ENCODE data around the gene MDFIC.

The MDFIC gene

GRCh38 chr7:115044224-115044623 is 122.3 kb downstream of the MDFIC start:
- DNase-seq = no peak

GRCh38 chr7:115047958-115048720 is 126.2 kb downstream of the MDFIC start:
- no peak for DNase-seq

GRCh38 chr7:115052706-115053105 is 130.8 kb downstream of the MDFIC start:
- no peak for DNase-seq

GRCh38 chr7:115054478-115055065 is 132.7 kb downstream of the MDFIC start:
- no peak for DNase-seq

- no peak for DNase-seq
Observed at GRCh38 chr7:115056019-115056418, 134.1 kb downstream of the MDFIC start.

GRCh38 chr7:115058726-115059125 is 136.8 kb downstream of the MDFIC start:
- DNase-seq = no peak

- no peak for DNase-seq
Observed at GRCh38 chr7:115059321-115059720, 137.4 kb downstream of the MDFIC start.

- DNase-seq = no peak
Observed at GRCh38 chr7:115060095-115060870, 138.4 kb downstream of the MDFIC start.

- DNase-seq = no peak
Observed at GRCh38 chr7:115066050-115066449, 144.2 kb downstream of the MDFIC start.

- DNase-seq = no peak
Observed at GRCh38 chr7:115066634-115067033, 144.7 kb downstream of the MDFIC start.

- DNase-seq = no peak
Observed at GRCh38 chr7:115068220-115068619, 146.3 kb downstream of the MDFIC start.

Data from NCI-H2029 treated with DMSO at 0.1 percent for 48 hours (cell line).